CD4-positive, alpha-beta T cell (primary cell): Measurements from ENCODE around the gene GNA15. TPM values are rescaled to one million over a fixed set of nuclear protein-coding genes. Genes with fewer than 3 reads are reported as not detected.

Experiments used
- ATAC-seq: fragments of 200-7000 bp; cut with Tn5 transposase; one replicate; pipeline ENCODE4 v1.10.0; 2022; ENCODE audit warnings: mild to moderate bottlenecking; ENCODE audit not compliant: poor library complexity
- CTCF ChIA-PET: fragments of 350-600 bp; sonication (Branson Sonifier 250); formaldehyde crosslinking; loops from one replicate; lab custom pipeline; 2021; ENCODE audit warnings: antibody characterized with exemption, inconsistent platforms; lab: Charles Lee
- POLR2A ChIA-PET: fragments of 350-600 bp; sonication (Branson Sonifier 250); formaldehyde crosslinking; loops from one replicate; lab custom pipeline; 2021; ENCODE audit warnings: antibody characterized with exemption, inconsistent platforms; lab: Charles Lee
- DNase-seq, 14 experiments: peaks; one replicate each; pipeline ENCODE4 v3.0.0-alpha.2; 2013 to 2020; ENCODE audit warnings: mixed read lengths in 2 of 14
- H3K27ac ChIP-seq, 2 donors: one replicate each; pipeline versions ENCODE4 v1.5.1 to v1.7.0; 2013; ENCODE audit warnings: low read length in 2 of 2, low read depth in 1 of 2, mild to moderate bottlenecking in 1 of 2
- H3K27me3 ChIP-seq, 2 experiments: 1 replicate in 1 of 2; 2 replicates in 1 of 2; pipeline versions ENCODE4 v1.6.1 to v1.7.0; 2013; ENCODE audit warnings: low read length in 2 of 2, control low read depth in 1 of 2, mild to moderate bottlenecking in 1 of 2, moderate library complexity in 1 of 2; ENCODE audit not compliant: insufficient read depth in 2 of 2, control insufficient read depth in 1 of 2
- H3K36me3 ChIP-seq: one replicate; pipeline ENCODE4 v1.6.1; 2013; ENCODE audit warnings: low read length, control low read depth; ENCODE audit not compliant: insufficient read depth
- H3K4me1 ChIP-seq: one replicate; pipeline ENCODE4 v1.6.1; 2013; ENCODE audit warnings: low read length, control low read depth; ENCODE audit not compliant: insufficient read depth
- H3K4me3 ChIP-seq: one replicate; pipeline ENCODE4 v1.5.1; 2013; ENCODE audit warnings: mild to moderate bottlenecking, low read length, moderate library complexity
- H3K9me3 ChIP-seq, 2 experiments: 1 replicate in 1 of 2; 2 replicates in 1 of 2; pipeline versions ENCODE4 v1.6.1 to v1.7.0; 2013; ENCODE audit warnings: low read length in 2 of 2, mild to moderate bottlenecking in 2 of 2, control low read depth in 1 of 2, moderate library complexity in 1 of 2; ENCODE audit not compliant: control insufficient read depth in 1 of 2, insufficient read depth in 1 of 2
- H3K27ac Mint-ChIP-seq: one replicate; pipeline ENCODE4 v1.8.0; 2020; ENCODE audit warnings: mixed read lengths
- H3K27me3 Mint-ChIP-seq: one replicate; pipeline ENCODE4 v1.8.0; 2021; ENCODE audit warnings: mixed read lengths
- H3K36me3 Mint-ChIP-seq: one replicate; pipeline ENCODE4 v1.8.0; 2021; ENCODE audit warnings: low read depth, mixed read lengths
- H3K4me1 Mint-ChIP-seq: one replicate; pipeline ENCODE4 v1.8.0; 2021; ENCODE audit warnings: low read depth, mixed read lengths
- H3K4me3 Mint-ChIP-seq: one replicate; pipeline ENCODE4 v1.8.0; 2020; ENCODE audit warnings: mild to moderate bottlenecking, mixed read lengths
- H3K9me3 Mint-ChIP-seq: one replicate; pipeline ENCODE4 v1.8.0; 2020; ENCODE audit warnings: mixed read lengths
- intact Hi-C, 2 experiments: fragments of 100-400 bp; cut with DNase I in 1 of 2; cut with micrococcal nuclease in 1 of 2; formaldehyde crosslinking; loops; one replicate each; pipeline versions ENCODE4 v1.15.1 to v1.9.0; 2023 to 2025; cut with DNase I, micrococcal nuclease
- total RNA-seq, 174 experiments: library from RNA in 2 of 174; stranded (reverse) in 2 of 174; gene quantifications; one replicate each; pipeline ENCODE4 v1.2.3 and lab custom pipeline; 2021 to 2026
- TF ChIP-seq, protein P1 (sequence below): fragments of 200-600 bp; IDR thresholded peaks from one replicate; pipeline ENCODE4 v1.8.0; 2022; ENCODE audit warnings: antibody characterized with exemption, mild to moderate bottlenecking

Gene GNA15
- total RNA-seq, 2 experiments from 2014 or later, result 12.1 to 14.9 TPM

DNA sequence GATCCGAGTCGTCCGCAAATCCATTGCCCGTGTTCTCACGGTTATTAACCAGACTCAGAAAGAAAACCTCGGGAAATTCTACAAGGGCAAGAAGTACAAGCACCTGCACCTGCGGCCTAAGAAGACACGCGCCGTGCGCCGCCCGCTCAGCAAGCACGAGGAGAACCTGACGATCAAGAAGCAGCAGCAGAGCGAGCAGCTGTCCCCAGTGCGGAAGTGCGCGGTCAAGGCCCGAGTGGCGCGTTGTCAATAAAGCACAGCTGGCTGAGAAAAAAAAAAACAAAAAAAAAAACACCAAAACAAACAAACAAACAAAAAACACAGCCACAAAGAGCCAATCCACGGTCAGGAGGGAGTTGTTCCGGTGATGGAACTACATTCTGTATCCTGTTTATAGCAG lies 4.7 kb upstream of the GNA15 start:
- peaks cover 0 to 3% of the 10 kb centered on the region in 2 experiments for H3K27me3 ChIP-seq
- H3K4me1 ChIP-seq, result peaks cover 41% of the 10 kb centered on the region
- ChIA-PET POLR2A (no interaction called here), CTCF (interaction anchor here (1.5 to 1.8 kb wide), 2 partner anchors 23 to 32 kb away, joined by 3 to 8 read pairs; no protein-coding TSS in a partner anchor)
- H3K36me3 ChIP-seq, result no peaks in the 10 kb centered on the region
- Mint-ChIP-seq H3K36me3 (no peaks in the 10 kb centered on the region), H3K27ac (peak overlapping the region; percentile 68), H3K4me3 (peak overlapping the region; percentile 38), H3K4me1 (peaks cover 27% of the 10 kb centered on the region), H3K9me3 (no peaks in the 10 kb centered on the region), H3K27me3 (no peaks in the 10 kb centered on the region)
- DNase-seq (peak in 4 of 14 experiments; percentile 36 to 78 (median 45)), ATAC-seq (no peak)
- TF ChIP-seq, protein P1, sequence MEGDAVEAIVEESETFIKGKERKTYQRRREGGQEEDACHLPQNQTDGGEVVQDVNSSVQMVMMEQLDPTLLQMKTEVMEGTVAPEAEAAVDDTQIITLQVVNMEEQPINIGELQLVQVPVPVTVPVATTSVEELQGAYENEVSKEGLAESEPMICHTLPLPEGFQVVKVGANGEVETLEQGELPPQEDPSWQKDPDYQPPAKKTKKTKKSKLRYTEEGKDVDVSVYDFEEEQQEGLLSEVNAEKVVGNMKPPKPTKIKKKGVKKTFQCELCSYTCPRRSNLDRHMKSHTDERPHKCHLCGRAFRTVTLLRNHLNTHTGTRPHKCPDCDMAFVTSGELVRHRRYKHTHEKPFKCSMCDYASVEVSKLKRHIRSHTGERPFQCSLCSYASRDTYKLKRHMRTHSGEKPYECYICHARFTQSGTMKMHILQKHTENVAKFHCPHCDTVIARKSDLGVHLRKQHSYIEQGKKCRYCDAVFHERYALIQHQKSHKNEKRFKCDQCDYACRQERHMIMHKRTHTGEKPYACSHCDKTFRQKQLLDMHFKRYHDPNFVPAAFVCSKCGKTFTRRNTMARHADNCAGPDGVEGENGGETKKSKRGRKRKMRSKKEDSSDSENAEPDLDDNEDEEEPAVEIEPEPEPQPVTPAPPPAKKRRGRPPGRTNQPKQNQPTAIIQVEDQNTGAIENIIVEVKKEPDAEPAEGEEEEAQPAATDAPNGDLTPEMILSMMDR, result no peak
- intact Hi-C loops, result no loop called here
- H3K4me3 ChIP-seq, result no peak overlapping the region
- no peaks in the 10 kb centered on the region for H3K9me3 ChIP-seq
- no peak overlapping the region for H3K27ac ChIP-seq

DNA sequence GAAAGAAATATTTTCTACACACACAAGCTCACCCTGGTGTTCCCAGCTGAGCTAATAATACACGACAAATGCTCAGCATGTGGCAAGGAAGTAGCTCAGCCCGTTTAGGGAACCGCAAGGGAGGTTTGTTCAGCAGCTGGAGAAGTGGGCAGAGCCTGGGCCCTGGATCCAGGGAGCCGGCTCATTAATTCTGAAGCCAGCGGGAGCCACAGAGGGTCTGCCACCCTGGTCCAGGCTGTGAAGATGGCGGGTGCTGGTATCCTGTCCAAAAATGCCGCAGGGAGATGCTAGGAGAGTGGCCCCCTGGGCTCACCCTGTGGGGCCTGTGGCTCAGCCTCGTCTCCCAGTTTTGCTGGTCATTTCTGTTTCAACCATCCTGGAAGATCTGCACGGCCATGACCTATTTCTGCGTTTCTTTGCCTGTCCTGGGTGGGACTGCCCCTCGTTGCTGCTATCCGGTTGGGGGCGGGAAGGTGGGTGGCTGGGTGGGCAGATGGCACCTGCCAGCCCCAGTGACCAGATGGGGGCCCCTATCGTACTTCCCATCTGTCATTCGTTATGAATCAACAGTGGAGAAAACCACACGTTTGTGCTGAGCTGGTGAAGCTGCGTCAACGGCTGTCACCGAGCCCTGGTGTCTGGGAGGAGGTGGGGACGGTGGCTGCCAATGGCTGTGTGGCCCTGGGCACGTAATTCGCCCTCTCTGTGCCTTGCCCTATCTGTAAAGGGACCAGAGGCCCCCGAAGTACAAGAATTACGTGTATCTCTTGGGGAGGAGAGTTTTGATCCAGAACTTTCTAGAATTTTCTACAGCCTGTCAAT lies 2.7 kb upstream of the GNA15 start:
- Mint-ChIP-seq H3K4me3 (peak overlapping the region; percentile 58), H3K4me1 (peaks cover 34% of the 10 kb centered on the region), H3K36me3 (no peaks in the 10 kb centered on the region), H3K27me3 (peaks cover 6% of the 10 kb centered on the region), H3K27ac (peak overlapping the region; percentile 82), H3K9me3 (no peaks in the 10 kb centered on the region)
- ChIA-PET POLR2A (interaction anchor here (1.2 kb wide), 1 partner anchor 98 kb away, joined by 5 read pairs; no protein-coding TSS in a partner anchor), CTCF (interaction anchor here (0.6 to 2.3 kb wide), 2 partner anchors 29 to 38 kb away, joined by 3 to 8 read pairs; no protein-coding TSS in a partner anchor)
- ATAC-seq (peak; percentile 95), DNase-seq (peak; percentile 40 to 91 (median 68))
- intact Hi-C loops, result no loop called here
- H3K27ac ChIP-seq, result peak overlapping the region; percentile 13 to 77
- peaks cover 4 to 6% of the 10 kb centered on the region in 2 experiments for H3K27me3 ChIP-seq
- peaks cover 53% of the 10 kb centered on the region for H3K4me1 ChIP-seq
- H3K4me3 ChIP-seq, result peak overlapping the region; percentile 26
- no peaks in the 10 kb centered on the region for H3K36me3 ChIP-seq
- TF ChIP-seq, protein P1, result no peak
- H3K9me3 ChIP-seq, result no peaks in the 10 kb centered on the region

DNA sequence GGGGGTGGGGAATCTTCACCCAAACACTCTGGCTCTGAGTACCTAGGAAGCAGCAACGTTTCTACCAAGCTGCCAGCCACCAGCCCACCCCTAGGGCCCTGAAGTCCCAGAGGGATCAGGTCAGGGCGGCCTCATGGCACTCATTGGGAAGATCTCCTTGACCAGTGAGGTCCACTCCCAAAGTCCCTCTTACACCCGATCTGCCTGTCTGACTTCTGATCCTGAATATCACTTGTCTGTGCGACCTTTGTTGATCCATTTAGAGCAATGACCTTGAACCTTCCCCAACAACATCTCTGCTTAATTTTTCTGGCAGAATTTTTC lies 2.1 kb upstream of the GNA15 start:
- intact Hi-C loops, result no loop called here
- Histone ChIP-seq H3K27ac (peak overlapping the region in 1 of 2 donors; percentile 77), H3K36me3 (no peaks in the 10 kb centered on the region), H3K4me1 (peaks cover 53% of the 10 kb centered on the region), H3K27me3 (peaks cover 4 to 6% of the 10 kb centered on the region in 2 experiments), H3K4me3 (peak overlapping the region; percentile 26), H3K9me3 (no peaks in the 10 kb centered on the region)
- Mint-ChIP-seq H3K9me3 (no peaks in the 10 kb centered on the region), H3K36me3 (no peaks in the 10 kb centered on the region), H3K4me1 (peaks cover 34% of the 10 kb centered on the region), H3K27ac (peak overlapping the region; percentile 82), H3K27me3 (peaks cover 6% of the 10 kb centered on the region), H3K4me3 (peak overlapping the region; percentile 58)
- TF ChIP-seq, protein P1, result no peak
- DNase-seq (no peak), ATAC-seq (no peak)
- ChIA-PET POLR2A (no interaction called here), CTCF (interaction anchor here (0.5 to 2.3 kb wide), 2 partner anchors 30 to 48 kb away, joined by 3 to 8 read pairs; no protein-coding TSS in a partner anchor)
